Epidermal melanocyte (primary cell): ENCODE data around the gene PNPLA6.
"Not testable (repeated sequence)": the region's sequence is repeated elsewhere in the genome, so short reads cannot be mapped to it uniquely, and the experiment has no call there.

Experiments
- DNase-seq: peaks from one replicate; pipeline ENCODE4 v3.0.0; 2011; ENCODE audit warnings: low spot score; ENCODE audit not compliant: insufficient read length

PNPLA6 gene

DNA sequence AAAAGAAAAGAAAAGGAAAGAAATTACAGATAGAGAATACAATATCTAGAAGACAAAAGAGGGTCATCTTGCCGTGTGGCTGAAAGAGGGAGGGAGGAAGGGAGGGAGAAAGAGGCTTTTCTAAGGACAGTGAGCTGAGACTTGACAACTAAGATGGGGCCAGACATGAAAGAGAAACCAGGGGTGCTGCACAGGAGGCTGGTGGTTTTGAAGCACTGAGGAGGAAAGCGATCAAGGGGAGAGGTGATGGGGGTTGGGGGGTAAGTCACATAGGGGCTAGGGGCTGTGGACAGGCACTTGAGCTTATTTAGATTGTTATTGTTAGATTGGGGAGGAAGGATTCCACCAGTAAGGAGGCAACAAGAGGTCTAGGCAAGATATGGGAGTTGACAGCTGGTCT, 17.3 kb downstream of the PNPLA6 start:
- peak; percentile 10 for DNase-seq

DNA sequence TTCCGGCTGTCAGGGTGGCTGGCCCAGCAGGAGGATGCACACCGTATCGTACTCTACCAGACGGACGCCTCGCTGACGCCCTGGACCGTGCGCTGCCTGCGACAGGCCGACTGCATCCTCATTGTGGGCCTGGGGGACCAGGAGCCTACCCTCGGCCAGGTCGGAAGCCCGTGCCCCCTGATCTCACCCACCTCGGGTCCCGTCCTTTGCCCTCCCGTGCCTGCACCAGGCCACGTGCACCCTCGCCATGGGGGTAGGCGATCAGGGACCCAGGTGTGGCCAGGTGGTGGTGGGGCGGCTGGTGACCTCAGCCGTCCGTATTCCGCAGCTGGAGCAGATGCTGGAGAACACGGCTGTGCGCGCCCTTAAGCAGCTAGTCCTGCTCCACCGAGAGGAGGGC, 19.0 kb downstream of the PNPLA6 start:
- DNase-seq = no peak

DNA sequence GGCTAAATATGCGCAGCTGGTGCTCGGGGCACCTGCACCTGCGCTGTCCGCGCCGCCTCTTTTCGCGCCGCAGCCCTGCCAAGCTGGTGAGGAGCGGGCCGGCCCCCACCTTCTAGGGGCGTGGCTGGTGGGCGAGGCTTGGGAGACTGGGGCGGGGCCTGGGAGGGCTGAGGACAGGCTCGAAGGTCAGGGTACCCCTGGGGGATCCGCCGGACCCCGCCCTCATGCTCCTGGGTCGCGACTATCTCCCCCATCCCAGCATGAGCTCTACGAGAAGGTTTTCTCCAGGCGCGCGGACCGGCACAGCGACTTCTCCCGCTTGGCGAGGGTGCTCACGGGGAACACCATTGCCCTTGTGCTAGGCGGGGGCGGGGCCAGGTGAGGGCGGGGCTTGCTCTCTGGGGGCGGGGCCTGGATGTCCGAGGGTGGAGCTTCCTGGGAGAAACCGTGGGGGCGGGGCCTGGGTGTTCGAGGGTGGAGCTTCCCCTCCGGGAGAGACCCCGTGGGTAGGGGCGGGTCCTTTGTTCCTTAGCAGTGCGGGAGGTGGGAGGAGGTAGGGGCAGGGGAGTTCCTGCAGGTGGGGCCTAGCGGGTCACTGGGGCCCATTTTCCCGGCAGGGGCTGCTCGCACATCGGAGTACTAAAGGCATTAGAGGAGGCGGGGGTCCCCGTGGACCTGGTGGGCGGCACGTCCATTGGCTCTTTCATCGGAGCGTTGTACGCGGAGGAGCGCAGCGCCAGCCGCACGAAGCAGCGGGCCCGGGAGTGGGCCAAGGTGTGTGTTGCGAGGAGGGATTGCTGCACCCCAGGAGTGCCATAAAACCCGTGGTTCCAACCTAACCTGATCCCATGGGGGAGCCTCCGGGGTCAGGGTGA, 19.7 kb downstream of the PNPLA6 start:
- no peak for DNase-seq

GRCh38 chr19:7556696-7557315, 21.3 kb downstream of the PNPLA6 start:
- DNase-seq = peak; percentile 12

DNA sequence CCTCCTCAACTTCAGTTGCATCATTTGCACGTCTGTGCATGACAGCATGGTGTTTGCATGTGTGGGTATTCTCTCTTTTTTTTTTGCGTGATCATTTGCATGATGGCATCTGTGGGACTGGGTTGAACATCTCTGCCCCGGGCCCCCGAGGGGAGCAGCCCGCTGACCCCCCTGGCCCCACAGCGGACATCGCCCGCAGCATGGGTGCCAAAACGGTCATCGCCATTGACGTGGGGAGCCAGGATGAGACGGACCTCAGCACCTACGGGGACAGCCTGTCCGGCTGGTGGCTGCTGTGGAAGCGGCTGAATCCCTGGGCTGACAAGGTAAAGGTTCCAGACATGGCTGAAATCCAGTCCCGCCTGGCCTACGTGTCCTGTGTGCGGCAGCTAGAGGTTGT, 23.1 kb downstream of the PNPLA6 start:
- no peak for DNase-seq

DNA sequence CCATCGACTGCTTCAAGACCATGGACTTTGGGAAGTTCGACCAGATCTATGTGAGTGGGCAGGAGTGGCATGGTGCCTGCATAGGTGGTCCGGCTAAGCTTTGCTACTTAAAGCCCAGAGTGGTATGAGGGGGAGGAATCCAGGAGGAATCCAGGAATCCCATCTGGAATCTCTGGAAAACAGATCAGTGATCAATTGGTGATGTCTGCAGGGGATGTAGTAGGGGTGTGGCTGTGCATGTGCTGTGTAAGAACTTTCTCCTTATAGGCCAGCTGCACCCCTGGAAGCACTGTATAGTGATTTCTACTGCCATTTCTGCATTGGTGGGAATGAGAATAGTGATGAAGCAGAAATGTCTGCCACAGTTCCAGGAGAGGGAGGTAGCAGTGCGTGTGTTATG, 23.6 kb downstream of the PNPLA6 start:
- no peak for DNase-seq

DNA sequence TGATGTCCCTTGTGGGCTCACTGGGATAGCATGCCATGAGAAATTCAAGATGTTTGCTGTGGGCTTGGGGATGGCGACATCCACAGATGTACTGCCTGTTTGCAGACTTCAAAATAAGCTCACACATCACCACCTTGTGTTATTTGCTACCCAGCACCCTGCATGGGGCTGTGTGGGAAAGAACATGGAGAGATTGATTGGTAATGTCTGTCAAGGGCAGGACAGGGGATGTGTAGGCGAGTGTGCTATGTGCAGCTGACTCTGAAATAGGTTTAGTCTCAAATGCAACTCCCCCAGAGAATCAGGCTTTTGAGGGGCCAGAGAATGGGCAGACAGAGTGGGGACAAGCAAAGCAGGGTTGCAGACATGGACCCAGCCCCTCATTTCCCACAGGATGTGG, 24.7 kb downstream of the PNPLA6 start:
- no peak for DNase-seq

DNA sequence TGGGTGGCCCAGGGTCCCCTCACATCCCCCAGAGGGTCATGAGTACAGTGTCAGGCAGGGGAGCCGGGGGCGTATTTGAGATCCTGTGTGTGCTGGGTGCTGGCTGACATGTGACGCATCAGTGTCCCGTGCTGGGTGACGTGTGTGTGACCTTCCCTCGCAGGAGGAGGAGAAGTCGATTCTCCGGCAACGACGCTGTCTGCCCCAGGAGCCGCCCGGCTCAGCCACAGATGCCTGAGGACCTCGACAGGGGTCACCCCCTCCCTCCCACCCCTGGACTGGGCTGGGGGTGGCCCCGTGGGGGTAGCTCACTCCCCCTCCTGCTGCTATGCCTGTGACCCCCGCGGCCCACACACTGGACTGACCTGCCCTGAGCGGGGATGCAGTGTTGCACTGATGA, 25.8 kb downstream of the PNPLA6 start:
- DNase-seq = no peak

DNA sequence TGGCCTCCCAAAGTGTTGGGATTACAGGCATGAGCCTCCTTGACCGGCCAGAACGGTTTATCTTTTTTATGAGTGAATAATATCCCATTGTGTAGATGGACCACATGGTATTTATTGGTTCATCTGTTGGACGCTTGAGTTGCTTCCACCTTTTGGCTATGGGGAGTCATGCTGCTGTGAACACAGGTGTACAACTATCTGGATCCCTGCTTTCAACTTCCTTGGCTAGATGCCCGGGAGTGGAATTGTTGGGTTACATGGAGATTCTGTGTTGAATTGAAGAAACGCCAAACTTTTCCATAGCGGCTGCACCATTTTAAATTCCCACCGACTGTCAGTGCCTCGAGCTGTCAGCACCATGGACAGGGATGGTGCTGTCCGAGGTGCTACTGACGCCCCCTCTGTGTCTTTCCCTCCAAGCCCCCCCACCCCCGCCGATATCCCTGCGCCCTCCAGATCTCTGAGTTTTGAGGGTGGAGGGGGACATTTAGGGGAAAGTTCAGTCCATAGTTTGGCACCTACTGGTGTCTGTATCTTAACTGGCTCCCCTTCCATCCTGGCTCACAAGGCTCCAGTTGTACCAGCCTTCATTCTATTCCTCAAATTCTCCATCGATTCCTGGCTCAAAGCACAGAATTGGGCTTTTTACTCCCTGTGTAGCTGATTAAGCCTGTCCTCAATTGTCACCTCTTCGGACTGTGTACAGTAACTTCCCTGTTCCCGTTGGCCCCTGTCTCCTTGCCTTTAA, 27.3 kb downstream of the PNPLA6 start:
- DNase-seq = no peak

DNA sequence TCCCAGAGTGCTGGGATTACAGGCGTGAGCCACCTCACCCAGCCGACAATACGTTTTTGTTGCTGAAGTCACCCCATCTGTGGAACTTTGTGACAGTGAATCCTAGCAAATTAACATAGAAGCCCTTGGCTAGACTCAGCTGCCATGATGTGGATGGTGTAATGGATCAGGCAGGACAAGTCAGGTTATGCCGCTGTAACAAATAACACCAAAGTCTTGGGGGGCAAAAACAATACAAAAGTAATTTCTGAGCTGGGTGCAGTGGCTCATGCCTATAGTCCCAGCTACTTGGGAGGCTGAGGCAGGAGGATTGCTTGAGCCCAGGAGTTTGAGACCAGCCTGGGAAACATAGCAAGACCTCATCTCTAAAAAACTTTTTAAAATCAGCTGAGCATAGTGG, 29.3 kb downstream of the PNPLA6 start:
- no peak for DNase-seq

DNA sequence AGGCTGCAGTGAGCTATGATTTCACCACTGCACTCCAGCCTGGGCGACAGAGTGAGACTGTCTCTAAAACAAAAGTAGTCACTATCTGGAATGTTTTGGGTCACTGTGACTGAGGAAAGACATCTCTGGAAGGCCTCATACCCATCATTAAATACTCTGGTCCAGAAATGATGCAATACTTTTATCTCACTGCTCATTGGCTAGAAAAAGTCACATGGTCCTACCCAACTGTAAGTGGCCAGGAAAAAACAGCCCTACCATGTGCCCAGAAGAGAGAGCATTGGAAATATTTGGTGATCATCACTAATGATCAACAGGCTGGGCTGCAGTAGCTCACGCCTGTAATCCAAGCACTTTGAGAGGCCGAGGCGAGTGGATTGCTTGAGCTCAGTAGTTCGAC, 29.8 kb downstream of the PNPLA6 start:
- no peak for DNase-seq

GRCh38 chr19:7570761-7571160, 35.2 kb downstream of the PNPLA6 start:
- no peak for DNase-seq

DNA sequence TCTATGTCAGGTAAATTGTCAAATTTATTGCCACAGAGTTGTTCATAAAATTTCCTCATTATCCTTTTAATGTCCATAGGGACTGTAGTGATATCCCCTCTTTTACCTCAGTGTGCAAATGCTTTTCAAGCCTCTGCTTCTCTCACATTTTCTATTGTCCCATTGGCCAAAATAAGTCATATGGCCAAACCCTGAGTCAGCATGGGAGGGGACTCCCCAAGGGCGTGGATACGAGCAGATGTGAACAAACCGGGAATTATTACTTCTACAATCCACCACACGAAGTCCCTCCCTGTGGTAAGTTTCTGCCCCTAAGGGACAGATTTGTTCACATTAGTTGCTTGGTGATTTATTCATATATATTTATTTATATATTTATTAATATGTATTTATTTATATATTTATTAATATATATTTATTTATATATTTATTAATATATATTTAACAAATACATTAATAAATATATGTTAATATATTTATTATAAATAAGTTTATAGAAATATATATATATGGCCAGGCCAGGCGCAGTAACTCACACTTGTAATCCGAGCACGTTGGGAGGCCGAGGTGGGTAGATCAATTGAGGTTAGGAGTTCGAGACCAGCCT, 40.0 kb downstream of the PNPLA6 start:
- no peak for DNase-seq

DNA sequence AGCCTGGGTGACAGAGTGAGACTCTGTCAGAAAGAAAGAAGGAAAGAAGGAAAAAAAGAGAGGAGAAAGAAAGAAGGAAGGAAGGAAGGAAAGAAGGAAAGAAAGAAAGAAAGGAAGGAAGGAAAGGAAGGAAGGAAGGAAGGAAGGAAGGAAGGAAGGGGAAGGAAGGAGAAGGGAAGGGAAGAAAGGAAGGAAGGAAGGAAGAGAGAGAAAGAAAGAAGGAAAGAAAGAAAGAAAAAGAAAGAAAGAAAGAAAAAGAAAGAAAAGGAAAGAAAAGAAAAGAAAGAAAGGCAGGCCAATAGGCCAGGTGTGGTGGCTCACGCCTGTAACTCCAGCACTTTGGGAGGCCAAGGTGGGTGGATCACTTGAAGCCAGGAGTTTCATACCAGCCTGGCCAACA, 41.9 kb downstream of the PNPLA6 start:
- not testable (repeated sequence) for DNase-seq

GRCh38 chr19:7578127-7578526, 42.6 kb downstream of the PNPLA6 start:
- no peak for DNase-seq

DNA sequence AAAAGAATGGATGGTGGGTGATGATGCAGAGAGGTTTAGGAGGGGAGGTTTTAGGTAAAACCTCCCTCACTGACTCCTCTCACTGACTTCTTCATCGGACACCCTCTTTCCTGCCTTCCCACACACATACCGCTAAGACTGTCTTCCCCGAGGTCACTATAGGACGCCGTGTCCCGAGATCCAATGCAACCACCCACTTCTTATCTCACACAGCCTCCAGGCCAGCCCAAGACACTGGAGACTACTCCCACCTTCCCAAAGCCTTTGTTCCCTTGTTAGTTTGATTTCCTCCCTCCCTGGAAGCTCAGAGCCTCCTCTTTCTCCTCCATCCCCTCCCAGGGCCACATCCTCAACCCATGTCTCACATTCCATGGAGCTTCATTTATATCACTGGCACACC, 43.7 kb downstream of the PNPLA6 start:
- no peak for DNase-seq

DNA sequence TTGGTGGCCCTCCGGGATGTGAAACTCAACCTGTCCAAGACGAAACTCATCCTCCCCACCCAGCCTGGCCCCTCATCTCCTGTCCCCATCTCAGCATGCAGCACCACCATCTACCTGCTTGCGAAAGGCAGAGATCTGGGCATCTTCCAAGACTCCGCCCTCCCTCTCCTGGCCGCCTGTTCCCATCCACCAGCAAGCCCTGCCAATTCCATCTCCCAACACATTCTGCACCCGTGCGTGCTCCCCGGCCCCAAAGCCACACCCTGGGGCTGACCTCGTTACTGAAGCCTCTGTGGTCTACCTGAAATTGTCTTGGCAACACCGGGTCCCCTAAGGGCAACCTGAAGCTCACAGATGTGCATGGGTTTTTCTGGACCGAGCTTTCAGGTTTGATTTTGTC, 46.9 kb downstream of the PNPLA6 start:
- no peak for DNase-seq

- DNase-seq = no peak
These were observed 54.3 kb downstream of the PNPLA6 start for GRCh38 chr19:7589822-7590221.

GRCh38 chr19:7590256-7590655, 54.7 kb downstream of the PNPLA6 start:
- DNase-seq = no peak

DNA sequence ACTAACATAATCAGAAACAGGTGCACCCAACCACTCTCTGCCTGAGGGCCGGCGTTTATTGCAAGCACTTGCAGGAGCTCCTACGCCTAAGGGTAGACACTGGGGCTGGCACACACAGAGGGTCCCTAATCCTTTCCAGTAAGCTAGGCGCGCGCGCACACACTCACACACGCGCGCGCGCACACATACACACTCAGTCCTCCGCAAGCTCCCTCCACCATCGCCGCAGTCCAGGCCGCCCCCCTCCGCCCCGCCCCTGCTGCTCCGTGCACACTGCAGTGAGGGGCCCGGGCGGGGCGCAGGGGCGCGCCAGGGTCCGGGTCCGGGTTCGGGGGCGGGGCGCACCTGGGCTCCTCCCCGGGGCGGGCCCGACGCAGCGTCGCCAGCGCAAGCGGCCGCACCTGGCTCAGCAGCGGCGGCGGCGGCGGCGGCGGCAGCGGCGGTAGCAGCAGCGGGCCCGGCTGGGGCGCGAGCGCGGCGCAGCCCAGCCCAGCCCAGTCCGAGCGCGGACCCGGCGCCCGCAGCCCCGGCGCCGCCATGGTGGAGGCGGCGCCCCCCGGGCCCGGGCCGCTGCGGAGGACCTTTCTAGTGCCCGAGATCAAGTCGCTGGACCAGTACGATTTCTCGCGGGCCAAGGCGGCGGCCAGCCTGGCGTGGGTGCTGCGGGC, 60.1 kb downstream of the PNPLA6 start, which contains the start of gene CAMSAP3:
Gene CAMSAP3 (plus strand): TSS at position 398 of the 668 bp plus-strand sequence. CDS start 140 bp downstream, at position 538.
- no peak for DNase-seq
